Measurements from ENCODE around the gene HEPACAM2.

Gene HEPACAM2

DNA sequence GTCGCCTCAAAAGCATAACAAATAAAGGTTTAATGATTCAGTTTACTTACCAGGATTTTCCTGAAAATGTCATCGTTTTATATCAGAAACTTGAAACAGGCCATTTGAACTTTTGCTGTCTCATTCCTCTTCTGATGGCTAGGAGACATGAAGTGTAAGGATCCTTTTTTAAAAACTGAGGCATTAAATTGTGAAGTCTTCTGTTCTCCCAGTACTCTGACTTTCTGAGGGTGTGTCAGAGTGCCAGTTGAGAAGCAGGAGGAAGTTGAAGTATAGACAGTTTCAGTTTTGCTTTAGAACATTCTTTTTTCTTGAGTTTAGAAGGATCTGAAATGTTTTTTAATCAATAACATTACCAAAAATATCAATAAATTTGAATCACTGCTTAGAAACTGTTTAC is 78.1 kb downstream of the HEPACAM2 start, which contains the start of gene SAMD9L:
TSS of gene SAMD9L (minus strand) at position 242 of the 400 bp plus-strand sequence. CDS start 12,414 bp downstream, outside the sequence.
- TF ChIP-seq TAF1 (IDR thresholded peaks at IDR 0.05; ENCODE audit: low read depth) (no peak), EP300 (IDR thresholded peaks at IDR 0.05; ENCODE audit: borderline replicate concordance) (no peak), EGR1 (IDR thresholded peaks at IDR 0.05) (no peak), NFIC (IDR thresholded peaks at IDR 0.05) (no peak), ZBTB7A (IDR thresholded peaks at IDR 0.05; ENCODE audit: low read depth) (no peak), CEBPB (IDR thresholded peaks at IDR 0.05) (no peak), TEAD4 (IDR thresholded peaks at IDR 0.05) (no peak), FOXM1 (IDR thresholded peaks at IDR 0.05; ENCODE audit: borderline replicate concordance, low read depth) (no peak), YY1 (IDR thresholded peaks at IDR 0.05; ENCODE audit: low read depth) (no peak)
- TF ChIP-seq, protein P1, sequence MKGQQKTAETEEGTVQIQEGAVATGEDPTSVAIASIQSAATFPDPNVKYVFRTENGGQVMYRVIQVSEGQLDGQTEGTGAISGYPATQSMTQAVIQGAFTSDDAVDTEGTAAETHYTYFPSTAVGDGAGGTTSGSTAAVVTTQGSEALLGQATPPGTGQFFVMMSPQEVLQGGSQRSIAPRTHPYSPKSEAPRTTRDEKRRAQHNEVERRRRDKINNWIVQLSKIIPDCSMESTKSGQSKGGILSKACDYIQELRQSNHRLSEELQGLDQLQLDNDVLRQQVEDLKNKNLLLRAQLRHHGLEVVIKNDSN (IDR thresholded peaks at IDR 0.05), result no peak
- TF ChIP-seq, protein P2, sequence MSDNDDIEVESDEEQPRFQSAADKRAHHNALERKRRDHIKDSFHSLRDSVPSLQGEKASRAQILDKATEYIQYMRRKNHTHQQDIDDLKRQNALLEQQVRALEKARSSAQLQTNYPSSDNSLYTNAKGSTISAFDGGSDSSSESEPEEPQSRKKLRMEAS (IDR thresholded peaks at IDR 0.05), result no peak

DNA sequence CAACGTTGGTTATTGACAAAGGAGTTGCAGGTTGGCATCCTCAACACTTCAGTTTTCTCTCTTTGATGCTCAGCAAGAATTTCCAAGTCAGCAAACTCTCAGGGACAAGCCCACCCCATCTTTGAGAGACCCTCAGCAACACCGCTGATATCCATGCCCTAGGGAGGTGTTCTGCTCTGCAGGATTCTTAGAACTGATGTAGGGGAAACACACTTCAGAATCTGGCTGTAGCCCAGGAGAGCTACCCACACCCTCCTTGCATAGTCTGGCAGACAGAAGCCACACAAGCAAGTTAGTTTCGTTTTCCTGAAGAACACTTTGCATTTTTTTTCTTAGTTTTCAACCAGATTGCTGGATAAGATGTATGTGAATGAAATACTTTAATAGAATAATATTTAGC is 78.9 kb downstream of the HEPACAM2 start:
- TF ChIP-seq CEBPB (IDR thresholded peaks at IDR 0.05) (no peak), CREB1 (IDR thresholded peaks at IDR 0.05; ENCODE audit: low read depth) (no peak), TEAD4 (IDR thresholded peaks at IDR 0.05) (no peak), NFIC (IDR thresholded peaks at IDR 0.05) (no peak), EGR1 (IDR thresholded peaks at IDR 0.05) (no peak), ZBTB7A (IDR thresholded peaks at IDR 0.05; ENCODE audit: low read depth) (no peak), YY1 (IDR thresholded peaks at IDR 0.05; ENCODE audit: low read depth) (no peak), TAF1 (IDR thresholded peaks at IDR 0.05; ENCODE audit: low read depth) (no peak), TCF12 (IDR thresholded peaks at IDR 0.05; ENCODE audit: low read depth) (no peak)
- TF ChIP-seq, protein P3, sequence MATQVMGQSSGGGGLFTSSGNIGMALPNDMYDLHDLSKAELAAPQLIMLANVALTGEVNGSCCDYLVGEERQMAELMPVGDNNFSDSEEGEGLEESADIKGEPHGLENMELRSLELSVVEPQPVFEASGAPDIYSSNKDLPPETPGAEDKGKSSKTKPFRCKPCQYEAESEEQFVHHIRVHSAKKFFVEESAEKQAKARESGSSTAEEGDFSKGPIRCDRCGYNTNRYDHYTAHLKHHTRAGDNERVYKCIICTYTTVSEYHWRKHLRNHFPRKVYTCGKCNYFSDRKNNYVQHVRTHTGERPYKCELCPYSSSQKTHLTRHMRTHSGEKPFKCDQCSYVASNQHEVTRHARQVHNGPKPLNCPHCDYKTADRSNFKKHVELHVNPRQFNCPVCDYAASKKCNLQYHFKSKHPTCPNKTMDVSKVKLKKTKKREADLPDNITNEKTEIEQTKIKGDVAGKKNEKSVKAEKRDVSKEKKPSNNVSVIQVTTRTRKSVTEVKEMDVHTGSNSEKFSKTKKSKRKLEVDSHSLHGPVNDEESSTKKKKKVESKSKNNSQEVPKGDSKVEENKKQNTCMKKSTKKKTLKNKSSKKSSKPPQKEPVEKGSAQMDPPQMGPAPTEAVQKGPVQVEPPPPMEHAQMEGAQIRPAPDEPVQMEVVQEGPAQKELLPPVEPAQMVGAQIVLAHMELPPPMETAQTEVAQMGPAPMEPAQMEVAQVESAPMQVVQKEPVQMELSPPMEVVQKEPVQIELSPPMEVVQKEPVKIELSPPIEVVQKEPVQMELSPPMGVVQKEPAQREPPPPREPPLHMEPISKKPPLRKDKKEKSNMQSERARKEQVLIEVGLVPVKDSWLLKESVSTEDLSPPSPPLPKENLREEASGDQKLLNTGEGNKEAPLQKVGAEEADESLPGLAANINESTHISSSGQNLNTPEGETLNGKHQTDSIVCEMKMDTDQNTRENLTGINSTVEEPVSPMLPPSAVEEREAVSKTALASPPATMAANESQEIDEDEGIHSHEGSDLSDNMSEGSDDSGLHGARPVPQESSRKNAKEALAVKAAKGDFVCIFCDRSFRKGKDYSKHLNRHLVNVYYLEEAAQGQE (IDR thresholded peaks at IDR 0.05; ENCODE audit: low read depth), result no peak
- TF ChIP-seq, protein P2 (IDR thresholded peaks at IDR 0.05), result no peak
- TF ChIP-seq, protein P1 (IDR thresholded peaks at IDR 0.05), result no peak

DNA sequence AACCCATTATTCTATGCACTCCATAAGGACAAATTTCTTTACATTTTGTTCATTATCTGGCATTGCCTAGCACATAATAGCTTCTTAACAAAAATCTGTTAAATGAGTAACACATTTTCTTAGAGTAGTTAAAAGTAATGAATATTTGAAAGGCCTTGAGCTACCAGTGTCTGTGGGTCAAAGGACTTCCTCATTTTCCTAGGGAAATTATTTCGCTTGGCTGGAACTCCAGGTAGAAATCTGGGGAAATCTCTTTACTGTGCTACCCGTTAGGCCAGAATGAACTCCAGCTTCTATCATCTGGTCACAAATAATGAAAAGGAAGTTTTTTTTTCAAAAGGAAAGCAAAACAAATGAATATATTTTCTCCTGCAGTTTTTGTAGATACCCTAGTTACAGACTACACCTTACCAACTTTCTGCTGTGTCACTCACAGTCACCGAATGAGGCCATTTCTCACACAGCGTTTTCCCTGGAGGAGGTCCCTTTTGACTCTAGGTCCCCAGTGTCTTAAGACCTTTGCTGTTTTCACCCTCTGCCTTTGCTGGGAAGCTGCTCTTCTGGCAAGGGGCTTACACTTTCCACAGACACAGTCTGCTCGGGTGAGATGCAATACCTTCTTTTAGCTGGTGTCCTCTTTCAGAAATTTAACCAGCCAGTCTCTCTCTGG is 79.7 kb downstream of the HEPACAM2 start:
- TF ChIP-seq, protein P3 (IDR thresholded peaks at IDR 0.05; ENCODE audit: low read depth), result no peak
- TF ChIP-seq EP300 (IDR thresholded peaks at IDR 0.05; ENCODE audit: borderline replicate concordance), result no peak
- TF ChIP-seq CREB1 (IDR thresholded peaks at IDR 0.05; ENCODE audit: low read depth), result no peak
- no peak for TF ChIP-seq TCF12 (IDR thresholded peaks at IDR 0.05; ENCODE audit: low read depth)

DNA sequence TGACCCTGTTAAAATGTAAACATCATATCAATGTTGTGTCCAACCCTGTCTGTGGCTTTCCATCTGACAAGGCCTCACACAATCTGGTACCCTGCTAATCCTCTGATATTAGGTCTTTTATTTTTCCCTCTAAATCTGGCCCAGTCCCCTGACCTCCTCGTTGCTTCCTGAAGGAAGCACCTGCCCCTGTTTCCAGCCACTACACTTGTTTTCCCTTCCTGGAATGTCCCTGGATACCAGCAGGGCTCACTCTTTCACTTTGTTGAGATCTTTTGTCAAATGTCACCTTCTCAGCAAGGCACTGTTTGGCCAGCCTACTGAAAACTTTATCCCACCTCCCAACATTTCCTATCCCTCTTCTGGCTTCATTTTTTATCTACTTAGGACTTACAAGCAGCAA is 80.2 kb downstream of the HEPACAM2 start:
- TF ChIP-seq NFIC (IDR thresholded peaks at IDR 0.05) (no peak), EP300 (IDR thresholded peaks at IDR 0.05; ENCODE audit: borderline replicate concordance) (no peak), CREB1 (IDR thresholded peaks at IDR 0.05; ENCODE audit: low read depth) (no peak), FOXM1 (IDR thresholded peaks at IDR 0.05; ENCODE audit: borderline replicate concordance, low read depth) (no peak), EGR1 (IDR thresholded peaks at IDR 0.05) (no peak), TCF12 (IDR thresholded peaks at IDR 0.05; ENCODE audit: low read depth) (no peak), ZBTB7A (IDR thresholded peaks at IDR 0.05; ENCODE audit: low read depth) (no peak), CEBPB (IDR thresholded peaks at IDR 0.05) (no peak), YY1 (IDR thresholded peaks at IDR 0.05; ENCODE audit: low read depth) (no peak), TAF1 (IDR thresholded peaks at IDR 0.05; ENCODE audit: low read depth) (no peak)
- TF ChIP-seq, protein P1 (IDR thresholded peaks at IDR 0.05), result no peak

- TF ChIP-seq TCF12 (IDR thresholded peaks at IDR 0.05; ENCODE audit: low read depth), result no peak
- TF ChIP-seq, protein P2 (IDR thresholded peaks at IDR 0.05), result no peak
Measured at GRCh38 chr7:93145354-93145753, 80.9 kb downstream of the HEPACAM2 start.

DNA sequence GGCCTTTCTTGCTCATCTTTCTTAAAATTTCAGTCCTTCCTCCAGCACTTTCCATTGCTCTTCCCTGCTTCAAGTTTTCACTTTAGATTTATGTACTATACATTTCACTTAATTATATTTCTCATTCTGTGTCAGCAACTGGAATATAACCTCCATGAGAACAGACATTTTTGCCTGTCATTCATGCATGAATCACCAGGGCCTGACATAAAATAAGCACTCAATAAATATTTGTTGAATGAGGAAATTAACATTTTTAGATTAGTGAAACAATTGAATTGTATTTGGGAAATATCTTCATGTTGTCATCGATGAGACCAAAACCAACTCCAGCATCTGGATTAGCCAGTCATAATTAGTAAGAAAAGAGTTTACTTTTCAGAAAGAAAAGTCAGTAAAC is 84.1 kb downstream of the HEPACAM2 start:
- TF ChIP-seq EP300 (IDR thresholded peaks at IDR 0.05; ENCODE audit: borderline replicate concordance), result no peak
- TF ChIP-seq, protein P1 (IDR thresholded peaks at IDR 0.05), result no peak
- TF ChIP-seq CREB1 (IDR thresholded peaks at IDR 0.05; ENCODE audit: low read depth), result no peak
- no peak for TF ChIP-seq YY1 (IDR thresholded peaks at IDR 0.05; ENCODE audit: low read depth)
- no peak for TF ChIP-seq RAD21 (IDR thresholded peaks at IDR 0.05; ENCODE audit: low read depth)
- TF ChIP-seq, protein P3 (IDR thresholded peaks at IDR 0.05; ENCODE audit: low read depth), result no peak
- TF ChIP-seq CEBPB (IDR thresholded peaks at IDR 0.05), result no peak

Measured in Ishikawa (cell line).